Glomerular endothelial cell (primary cell): ENCODE measurements around the gene FRMPD4. TPM values are rescaled to one million over a fixed set of nuclear protein-coding genes. Genes with fewer than 3 reads are reported as not detected.

Experiments
- DNase-seq: peaks from one replicate; pipeline ENCODE4 v3.0.0-alpha.2; 2011; ENCODE audit warnings: low read depth, low spot score; ENCODE audit errors: extremely low read depth
- total RNA-seq: library from RNA; depleted of rRNA; stranded (reverse); fragments of >200 nt; gene quantifications from 2 replicates; pipeline ENCODE4 v1.2.3, GENCODE V29; 2015

The FRMPD4 gene
- total RNA-seq, 1 donor from 2014 or later = not detected

DNA sequence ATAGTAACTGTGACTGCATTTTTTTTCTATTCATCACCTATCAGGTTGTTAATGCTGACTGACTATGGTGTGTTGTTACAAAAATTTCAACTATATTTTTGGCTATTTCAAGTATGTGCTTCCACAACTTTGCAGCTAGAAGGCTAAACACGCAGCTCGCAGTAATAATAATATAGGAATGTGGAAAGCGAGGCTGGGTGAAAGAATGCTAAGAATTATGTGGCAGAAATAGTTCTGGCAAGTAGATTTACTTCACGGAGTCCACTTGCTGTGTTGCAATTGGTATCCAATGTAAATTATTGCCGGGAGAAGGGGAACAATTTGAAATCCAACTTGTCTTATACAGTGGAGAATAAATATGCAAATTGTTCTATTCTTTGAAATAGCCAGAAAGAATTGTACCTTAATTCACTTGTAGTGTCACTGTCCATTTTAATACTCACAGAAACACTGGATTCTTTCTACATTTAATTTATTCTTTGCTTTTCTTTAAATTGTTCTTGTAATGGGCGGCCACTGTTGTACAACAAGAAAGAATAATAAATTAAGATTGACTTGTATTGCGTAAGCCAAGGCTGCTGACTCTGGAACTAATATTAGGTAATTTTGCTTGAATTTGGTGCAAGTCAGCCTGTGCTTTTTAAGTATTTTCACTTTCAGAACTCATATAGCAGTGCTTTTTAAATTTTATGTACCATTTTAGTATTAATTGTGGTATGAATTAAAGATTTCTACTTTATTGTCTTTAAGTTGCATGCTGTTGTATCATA, 154.9 kb downstream of the FRMPD4 start:
- no peak for DNase-seq

DNA sequence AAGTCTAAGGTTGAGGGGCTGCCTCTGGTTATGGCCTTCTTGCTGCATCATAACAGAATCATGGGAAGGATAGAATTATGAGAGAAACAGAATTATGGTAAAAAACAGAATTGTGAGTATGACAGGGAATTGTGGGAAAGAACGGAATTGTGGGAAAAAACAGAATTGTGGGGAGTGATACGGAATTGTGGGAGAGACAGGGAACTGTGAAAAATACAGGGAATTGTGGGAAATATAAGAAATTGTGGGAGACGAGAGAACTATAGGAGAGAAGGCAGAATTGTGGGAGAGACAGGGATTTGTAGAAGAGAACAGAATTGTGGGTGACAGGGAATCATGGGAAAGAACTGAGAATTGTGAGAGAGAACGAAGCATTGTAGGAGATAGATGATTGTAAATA, 159.1 kb downstream of the FRMPD4 start:
- DNase-seq = no peak

DNA sequence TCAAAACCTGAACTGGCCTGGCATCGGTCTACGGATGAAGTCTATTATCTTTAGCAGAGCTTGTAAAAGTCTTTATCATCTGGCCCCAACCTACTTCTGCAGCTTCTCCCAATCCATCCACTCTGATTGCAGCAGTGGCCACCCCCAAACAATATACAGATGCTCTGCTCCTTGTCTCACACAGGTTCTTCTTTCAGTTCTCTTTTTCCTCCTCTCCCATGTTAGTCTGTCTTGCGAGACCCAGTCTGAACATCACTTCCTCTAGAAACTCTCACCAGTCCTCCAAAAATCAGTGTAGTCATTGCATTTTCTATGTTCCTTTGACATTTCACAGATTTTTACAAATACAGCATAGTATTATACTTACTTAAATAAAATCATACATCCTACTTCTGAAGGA, 163.0 kb downstream of the FRMPD4 start:
- DNase-seq = no peak

DNA sequence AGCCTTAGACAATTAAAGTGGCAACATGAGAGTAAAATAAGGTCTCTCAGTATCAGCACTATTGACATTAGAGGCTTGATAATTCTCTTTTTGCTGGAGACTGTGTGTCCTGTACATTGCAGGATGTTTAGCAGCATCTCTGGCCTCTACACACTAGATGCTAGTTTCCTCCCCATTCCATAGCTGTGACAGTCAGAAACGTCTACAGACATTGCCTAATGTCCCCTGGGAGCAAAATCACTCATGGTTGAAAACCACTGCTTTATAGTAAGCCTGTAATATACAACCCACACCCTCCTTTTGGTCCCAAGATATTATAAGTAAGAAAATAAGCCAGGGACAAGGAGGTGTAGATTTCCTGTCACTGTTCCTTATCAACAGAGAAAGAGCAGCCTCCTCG, 166.0 kb downstream of the FRMPD4 start:
- DNase-seq = no peak

DNA sequence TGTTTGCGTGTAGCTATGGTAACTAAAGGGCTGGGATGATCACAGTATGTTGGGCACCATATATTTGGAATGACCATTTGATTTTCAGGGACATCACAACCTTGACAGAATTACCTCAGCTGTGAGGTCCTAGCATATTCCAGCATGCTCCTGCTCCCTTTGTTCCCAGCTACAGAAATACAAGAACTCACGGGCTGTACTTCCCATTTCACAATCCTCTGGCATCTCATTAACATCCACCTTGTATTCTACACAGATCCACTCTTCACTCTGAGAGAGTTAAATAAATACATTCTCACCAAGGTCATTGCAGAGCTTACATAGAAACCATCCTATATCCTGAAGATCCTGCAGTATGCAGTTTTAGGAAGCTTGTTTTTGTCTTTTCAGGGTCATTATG, 169.7 kb downstream of the FRMPD4 start:
- no peak for DNase-seq

- DNase-seq = no peak
Observed at GRCh38 chrX:12308420-12308819, 170.1 kb downstream of the FRMPD4 start.

GRCh38 chrX:12309040-12309743, 170.9 kb downstream of the FRMPD4 start:
- no peak for DNase-seq

- no peak for DNase-seq
Observed at GRCh38 chrX:12309744-12310076, 171.4 kb downstream of the FRMPD4 start.

DNA sequence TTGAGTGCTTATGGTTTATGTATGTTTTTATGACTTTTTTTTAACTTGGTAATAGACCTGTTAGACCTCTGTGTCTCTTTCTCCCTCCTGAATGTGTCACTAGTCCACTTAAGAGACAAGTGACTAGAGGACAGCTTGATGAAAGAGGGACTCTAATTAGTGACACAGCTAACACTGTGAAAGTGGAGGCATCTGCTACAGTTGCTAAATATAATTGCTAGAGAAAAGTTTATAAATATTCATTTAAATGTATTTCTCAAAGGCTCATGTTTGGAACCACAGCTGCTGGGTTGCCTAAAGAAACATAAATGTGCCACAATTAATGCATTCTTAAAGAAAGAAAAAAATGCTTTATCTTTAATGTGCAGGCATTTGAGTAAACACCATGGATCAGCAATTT, 176.4 kb downstream of the FRMPD4 start:
- no peak for DNase-seq

DNA sequence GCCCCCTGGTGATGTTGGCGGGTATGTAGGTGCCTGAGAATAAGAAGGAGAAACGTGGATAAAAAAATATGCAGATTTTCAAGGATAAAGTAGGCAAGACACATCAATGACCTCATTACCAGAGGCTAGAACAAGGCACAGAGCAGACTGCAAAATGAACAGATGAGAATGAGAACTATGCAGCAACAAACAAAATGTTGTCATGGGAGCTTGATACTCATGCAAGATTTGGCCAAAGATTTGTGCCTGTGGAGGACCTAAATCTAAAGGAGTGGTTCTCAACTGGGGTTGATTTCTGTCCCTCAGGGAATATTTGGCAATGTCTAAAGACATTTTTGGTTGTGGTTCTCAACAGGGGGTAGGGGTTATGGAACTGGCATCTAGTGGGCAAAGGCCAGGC, 177.3 kb downstream of the FRMPD4 start:
- DNase-seq = no peak

- DNase-seq = no peak
Observed at GRCh38 chrX:12319003-12319519, 180.8 kb downstream of the FRMPD4 start.

- DNase-seq = no peak
Observed at GRCh38 chrX:12319992-12320391, 181.7 kb downstream of the FRMPD4 start.

DNA sequence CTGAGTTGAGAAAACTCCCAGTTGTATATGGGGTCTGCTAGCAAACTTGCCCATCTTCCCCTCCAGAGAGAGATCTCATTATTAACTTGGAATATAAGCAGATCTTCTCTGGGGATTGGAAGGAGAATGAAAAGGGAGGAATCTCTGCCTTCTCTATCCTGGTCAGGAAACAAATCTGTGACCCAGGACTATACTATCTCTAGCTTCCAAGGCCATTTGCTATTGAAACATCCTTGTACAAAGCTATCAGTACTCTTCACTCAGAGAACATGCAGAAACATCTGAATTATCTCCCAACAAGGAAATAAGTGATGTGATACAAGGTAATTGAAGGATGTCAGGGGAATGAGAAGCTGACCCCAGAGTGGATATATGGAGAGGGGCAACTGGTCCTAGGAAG, 183.8 kb downstream of the FRMPD4 start:
- DNase-seq = no peak

- no peak for DNase-seq
Observed at GRCh38 chrX:12325171-12325570, 186.9 kb downstream of the FRMPD4 start.

- no peak for DNase-seq
Observed at GRCh38 chrX:12327836-12328235, 189.6 kb downstream of the FRMPD4 start.

- no peak for DNase-seq
Observed at GRCh38 chrX:12329476-12329875, 191.2 kb downstream of the FRMPD4 start.

DNA sequence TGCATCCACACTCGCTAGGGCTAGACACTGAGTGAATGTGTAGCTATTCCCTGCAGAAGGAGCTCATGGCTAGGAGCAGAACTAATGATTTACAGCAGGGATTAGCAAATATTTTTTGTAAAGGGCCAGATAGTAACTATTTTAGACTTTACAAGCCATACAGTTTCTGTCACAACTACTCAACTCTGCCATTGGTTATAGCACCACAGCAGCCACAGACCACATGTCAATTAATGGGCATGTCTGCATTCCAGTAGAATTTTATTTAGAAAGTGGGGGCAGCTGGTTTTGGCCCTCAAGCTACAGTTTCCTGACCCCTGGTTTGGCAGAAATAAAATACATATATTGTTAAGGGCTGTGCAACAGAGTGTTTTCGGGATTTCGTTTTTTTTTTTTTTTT, 192.6 kb downstream of the FRMPD4 start:
- DNase-seq = no peak

- no peak for DNase-seq
Observed at GRCh38 chrX:12332786-12333347, 194.6 kb downstream of the FRMPD4 start.

DNA sequence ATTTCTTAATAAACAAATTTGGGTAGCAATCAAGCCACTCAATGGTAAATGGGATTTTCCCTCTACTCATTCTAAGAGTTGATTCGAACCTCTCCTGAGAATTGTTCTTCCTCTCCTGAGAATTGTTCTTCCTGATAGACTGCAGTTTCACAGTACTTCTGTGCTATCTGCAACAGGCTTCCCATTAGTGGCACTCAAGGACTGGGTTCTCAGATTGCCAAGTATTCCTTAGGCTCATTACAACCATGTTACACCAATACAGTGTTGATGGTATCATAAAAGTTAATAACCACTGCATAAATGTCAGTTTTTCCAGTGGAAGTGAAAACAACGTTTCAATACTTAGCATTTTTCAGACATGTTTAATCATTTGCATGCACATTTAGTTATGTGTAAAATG, 201.6 kb downstream of the FRMPD4 start:
- no peak for DNase-seq

DNA sequence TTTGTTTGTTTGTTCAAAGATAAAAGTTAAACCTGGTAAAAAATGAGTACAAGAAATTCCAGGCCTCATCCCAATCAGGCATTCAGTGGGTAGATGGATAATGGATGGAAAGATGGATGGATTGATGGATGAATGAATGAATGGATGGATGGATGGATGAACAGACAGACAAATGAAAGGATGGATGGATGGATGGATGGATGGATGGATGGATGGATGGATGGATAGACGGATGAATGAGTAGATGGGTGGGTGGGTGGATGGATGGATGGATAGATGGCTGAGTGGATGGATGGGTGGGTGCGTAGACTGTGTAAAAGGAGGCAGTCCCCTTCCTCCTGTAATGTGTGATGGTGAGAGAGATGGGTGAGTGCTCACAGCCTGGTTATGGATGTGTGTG, 206.7 kb downstream of the FRMPD4 start:
- DNase-seq = no peak

DNA sequence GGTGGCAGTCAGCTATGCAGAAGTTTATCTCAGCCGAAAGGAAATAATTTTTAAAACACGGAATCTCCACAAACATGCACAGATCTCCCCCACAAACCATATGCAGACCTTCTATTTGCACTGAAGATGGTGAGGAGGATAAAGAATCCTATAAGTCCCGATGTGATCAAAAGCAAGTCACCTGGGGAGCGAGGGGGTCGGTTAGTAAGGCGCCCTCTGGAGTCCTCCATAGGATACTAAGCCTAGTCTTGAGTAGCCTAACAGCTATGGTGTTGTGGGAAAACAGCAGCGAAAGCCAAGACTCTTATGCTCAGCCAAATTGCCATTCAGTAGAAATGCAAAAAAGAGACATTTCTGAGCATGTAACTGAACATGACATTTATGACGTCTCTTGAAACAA, 210.9 kb downstream of the FRMPD4 start:
- no peak for DNase-seq

DNA sequence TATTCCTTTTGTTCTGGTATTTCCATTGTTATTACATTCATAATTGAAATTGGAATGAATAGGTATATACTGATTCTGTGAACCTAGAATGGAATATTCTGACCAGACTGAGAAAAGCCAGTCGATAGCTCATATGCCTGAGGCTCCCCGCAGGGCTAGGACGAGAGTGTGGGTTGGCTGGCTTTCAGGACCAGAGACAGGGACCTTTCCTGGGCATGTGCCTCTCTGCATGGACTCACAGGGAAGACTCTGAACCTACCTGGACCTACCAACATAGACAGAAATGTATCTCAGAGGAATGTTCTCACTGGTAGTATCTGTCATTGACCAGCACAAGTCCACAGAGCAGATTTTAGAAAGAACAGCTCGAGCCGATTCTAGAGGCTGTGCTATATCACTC, 214.6 kb downstream of the FRMPD4 start:
- no peak for DNase-seq
